Endothelial cell of umbilical vein (primary cell): ENCODE results near the gene C1QB. TPM values are rescaled to one million over a fixed set of nuclear protein-coding genes. Genes with fewer than 3 reads are reported as not detected.

Experiments
- BruUV-seq: library from RNA; stranded (reverse); fragments of 400-500 nt; replicated peaks from 2 replicates; lab custom pipeline; 2021; lab: Mats Ljungman, UMichigan
- CTCF ChIA-PET: fragments of 300-600, 350-600 bp; sonication (Branson Sonifier 250); formaldehyde crosslinking; loops from one replicate; lab custom pipeline; 2021; ENCODE audit warnings: antibody characterized with exemption, inconsistent platforms; lab: Charles Lee
- POLR2A ChIA-PET: fragments of 300-600, 350-600 bp; sonication (Branson Sonifier 250); formaldehyde crosslinking; loops from one replicate; lab custom pipeline; 2021; ENCODE audit warnings: antibody characterized with exemption, inconsistent platforms; lab: Charles Lee
- DNase-seq: peaks from one replicate; pipeline ENCODE4 v3.0.0-alpha.2; 2011; ENCODE audit warnings: low read depth, low spot score
- FAIRE-seq: peaks from 2 replicates; lab custom pipeline; 2011; peaks lifted over from hg19 to GRCh38; lab: Jason Lieb, UNC
- H2AFZ ChIP-seq: 2 replicates; pipeline ENCODE4 v1.6.0; 2012; ENCODE audit warnings: low read depth, low read length, control low read depth, inconsistent platforms
- H3K27ac ChIP-seq: 2 replicates; pipeline ENCODE4 v1.5.1; 2011; ENCODE audit warnings: low read depth, mild to moderate bottlenecking, control low read depth, low read length, moderate library complexity; ENCODE audit not compliant: insufficient read depth
- H3K27me3 ChIP-seq, 2 experiments: 2 replicates each; pipeline versions ENCODE4 v1.6.0 to v1.6.1; 2011; ENCODE audit warnings: low read length in 2 of 2, mixed read lengths in 1 of 2; ENCODE audit not compliant: control insufficient read depth in 2 of 2, insufficient read depth in 2 of 2
- H3K36me3 ChIP-seq, 2 experiments: 2 replicates in 1 of 2; 3 replicates in 1 of 2; pipeline ENCODE4 v1.5.1; 2011; ENCODE audit warnings: low read length in 2 of 2, mild to moderate bottlenecking in 1 of 2, moderate library complexity in 1 of 2; ENCODE audit not compliant: control insufficient read depth in 2 of 2, insufficient read depth in 2 of 2; ENCODE audit errors: extremely low read depth in 1 of 2
- H3K4me1 ChIP-seq: 3 replicates; pipeline ENCODE4 v1.5.1; 2011; ENCODE audit warnings: mild to moderate bottlenecking, low read length; ENCODE audit not compliant: control insufficient read depth, insufficient read depth; ENCODE audit errors: extremely low read depth
- H3K4me2 ChIP-seq: 2 replicates; pipeline ENCODE4 v1.6.1; 2011; ENCODE audit warnings: low read length, control low read depth, mixed read lengths; ENCODE audit not compliant: insufficient read depth
- H3K4me3 ChIP-seq, 3 experiments: fragments of 200-600 bp in 1 of 3; sonication (generic), shearing (Covaris generic) in 1 of 3; replicated peaks in 1 of 3; 2 replicates each; pipeline ENCODE4 v1.5.1; 2011 to 2016; ENCODE audit warnings: control low read depth in 3 of 3, low read length in 3 of 3, mild to moderate bottlenecking in 2 of 3, inconsistent platforms in 1 of 3, low read depth in 1 of 3, moderate library complexity in 1 of 3; ENCODE audit not compliant: insufficient read depth in 1 of 3
- H3K79me2 ChIP-seq: 2 replicates; pipeline ENCODE4 v1.6.0; 2012; ENCODE audit warnings: low read length, inconsistent platforms; ENCODE audit not compliant: control insufficient read depth, insufficient read depth
- H3K9ac ChIP-seq: replicated peaks from 2 replicates; pipeline ENCODE3; 2011; ENCODE audit warnings: low read length, control low read depth; ENCODE audit not compliant: insufficient read depth; ENCODE audit errors: extremely low read depth
- H3K9me1 ChIP-seq: replicated peaks from 3 replicates; pipeline ENCODE4 v1.6.0; 2011; ENCODE audit warnings: mild to moderate bottlenecking, low read length; ENCODE audit not compliant: control insufficient read depth, insufficient read depth; ENCODE audit errors: extremely low read depth
- H3K9me3 ChIP-seq: replicated peaks from 2 replicates; pipeline ENCODE4 v1.5.1; 2012; ENCODE audit warnings: low read length, inconsistent platforms; ENCODE audit not compliant: control insufficient read depth, insufficient read depth
- H4K20me1 ChIP-seq: replicated peaks from 2 replicates; pipeline ENCODE3; 2011; ENCODE audit warnings: mild to moderate bottlenecking, low read length; ENCODE audit not compliant: control insufficient read depth, insufficient read depth; ENCODE audit errors: extremely low read depth
- EZH2 ChIP-seq: IDR thresholded peaks from 2 replicates; pipeline ENCODE4 v1.6.1; 2012; ENCODE audit warnings: borderline replicate concordance, low read depth, mild to moderate bottlenecking, moderate library complexity, low read length, inconsistent platforms; ENCODE audit not compliant: severe bottlenecking
- FOS ChIP-seq: IDR thresholded peaks from 2 replicates; pipeline ENCODE4 v1.6.1; 2011; ENCODE audit warnings: mild to moderate bottlenecking, low read length, moderate library complexity, borderline replicate concordance; ENCODE audit not compliant: insufficient read depth
- GATA2 ChIP-seq: IDR thresholded peaks from 2 replicates; pipeline ENCODE4 v1.7.0; 2011; ENCODE audit warnings: low read depth, mild to moderate bottlenecking, moderate library complexity, mixed read lengths, low read length; ENCODE audit not compliant: insufficient read length, insufficient read depth
- JUN ChIP-seq: IDR thresholded peaks from 2 replicates; pipeline ENCODE4 v1.6.1; 2011; ENCODE audit warnings: borderline replicate concordance, low read depth; ENCODE audit not compliant: insufficient read length, insufficient read depth
- MYC ChIP-seq: IDR thresholded peaks from one replicate; pipeline ENCODE4 v1.6.1; 2011; ENCODE audit warnings: mild to moderate bottlenecking, low read depth, low read length
- POLR2A ChIP-seq: IDR thresholded peaks from 2 replicates; pipeline ENCODE4 v1.6.1; 2012; ENCODE audit warnings: low read depth, mild to moderate bottlenecking, control low read depth, low read length
- POLR2AphosphoS5 ChIP-seq: IDR thresholded peaks from 2 replicates; pipeline ENCODE4 v1.6.1; 2012; ENCODE audit warnings: low read depth, mild to moderate bottlenecking, control low read depth, low read length, moderate library complexity; ENCODE audit not compliant: insufficient read depth
- dilution Hi-C: fragments of 300-500 bp; cut with MboI; formaldehyde crosslinking; loops from one replicate; pipeline ENCODE4 v1.15.0; 2019; ENCODE audit warnings: low sequenced_read_pairs; ENCODE audit not compliant: extremely low pct_ligation_motif_present
- intact Hi-C: fragments of 100-400 bp; cut with micrococcal nuclease; formaldehyde crosslinking; loops from one replicate; pipeline ENCODE4 v1.10.0; 2022
- polyA plus RNA-seq, 4 experiments: library from polyadenylated mRNA; depleted of rRNA in 3 of 4; stranded (reverse) in 3 of 4; unstranded in 1 of 4; fragments of >200 nt; gene quantifications; 2 replicates each; pipeline versions ENCODE4 v1.2.1 to v1.2.3, GENCODE V29; 2011 to 2012; ENCODE audit warnings: missing spikeins in 1 of 4
- total RNA-seq: library from RNA; stranded (reverse); gene quantifications from 2 replicates; pipeline ENCODE4 v1.2.3, GENCODE V29; 2021
- TF ChIP-seq, protein P1 (sequence below), 2 donors: IDR thresholded peaks; 1 replicate in 1 of 2; 2 replicates in 1 of 2; pipeline ENCODE4 v1.5.1; 2011; ENCODE audit warnings: low read length in 2 of 2, mild to moderate bottlenecking in 2 of 2, moderate library complexity in 2 of 2, control low read depth in 1 of 2, inconsistent platforms in 1 of 2, low read depth in 1 of 2; ENCODE audit not compliant: insufficient read depth in 1 of 2; ENCODE audit errors: extremely low read depth in 1 of 2
- TF ChIP-seq, protein P2 (sequence below): IDR thresholded peaks from 2 replicates; pipeline ENCODE4 v1.6.1; 2011; ENCODE audit not compliant: insufficient read depth, insufficient read length

The C1QB gene
- total and polyA plus RNA-seq, 2 donors (not counting 3 experiments of a cell fraction or from before 2014, with no cell fraction given) = not detected

DNA sequence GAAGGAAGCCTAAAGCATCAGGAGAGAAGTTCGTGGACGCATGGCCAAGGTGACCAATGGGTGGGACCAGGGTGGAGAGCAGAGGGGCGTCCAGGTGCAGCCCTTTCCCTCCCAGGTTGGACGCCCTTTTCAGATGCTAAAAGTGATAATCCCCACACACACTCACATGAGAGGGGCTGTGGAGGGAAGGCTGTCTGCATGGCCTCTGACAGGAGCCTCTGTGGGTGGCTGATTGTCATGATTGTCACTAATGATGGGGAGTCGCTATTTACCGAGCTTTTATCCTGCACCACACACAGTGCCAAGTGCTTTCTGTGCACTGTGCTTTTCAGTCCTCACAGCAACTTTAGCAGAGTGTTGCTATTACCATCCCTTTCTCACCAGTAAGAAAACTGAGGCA, 43.7 kb upstream of the C1QB start:
- Histone ChIP-seq H2AFZ (no peak overlapping the region), H3K9ac (no peak overlapping the region), H4K20me1 (no peaks in the 10 kb centered on the region), H3K9me3 (no peaks in the 10 kb centered on the region), H3K27me3 (peaks cover 8 to 10% of the 10 kb centered on the region in 2 experiments), H3K79me2 (no peaks in the 10 kb centered on the region), H3K4me1 (no peaks in the 10 kb centered on the region), H3K4me2 (no peak overlapping the region), H3K9me1 (no peaks in the 10 kb centered on the region), H3K36me3 (no peaks in the 10 kb centered on the region), H3K27ac (no peak overlapping the region), H3K4me3 (no peak overlapping the region)
- TF ChIP-seq, protein P1, sequence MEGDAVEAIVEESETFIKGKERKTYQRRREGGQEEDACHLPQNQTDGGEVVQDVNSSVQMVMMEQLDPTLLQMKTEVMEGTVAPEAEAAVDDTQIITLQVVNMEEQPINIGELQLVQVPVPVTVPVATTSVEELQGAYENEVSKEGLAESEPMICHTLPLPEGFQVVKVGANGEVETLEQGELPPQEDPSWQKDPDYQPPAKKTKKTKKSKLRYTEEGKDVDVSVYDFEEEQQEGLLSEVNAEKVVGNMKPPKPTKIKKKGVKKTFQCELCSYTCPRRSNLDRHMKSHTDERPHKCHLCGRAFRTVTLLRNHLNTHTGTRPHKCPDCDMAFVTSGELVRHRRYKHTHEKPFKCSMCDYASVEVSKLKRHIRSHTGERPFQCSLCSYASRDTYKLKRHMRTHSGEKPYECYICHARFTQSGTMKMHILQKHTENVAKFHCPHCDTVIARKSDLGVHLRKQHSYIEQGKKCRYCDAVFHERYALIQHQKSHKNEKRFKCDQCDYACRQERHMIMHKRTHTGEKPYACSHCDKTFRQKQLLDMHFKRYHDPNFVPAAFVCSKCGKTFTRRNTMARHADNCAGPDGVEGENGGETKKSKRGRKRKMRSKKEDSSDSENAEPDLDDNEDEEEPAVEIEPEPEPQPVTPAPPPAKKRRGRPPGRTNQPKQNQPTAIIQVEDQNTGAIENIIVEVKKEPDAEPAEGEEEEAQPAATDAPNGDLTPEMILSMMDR (IDR thresholded peaks at IDR 0.05; ENCODE audit: extremely low read depth in 1 of 2, insufficient read depth in 1 of 2, low read depth in 1 of 2, low read length in 2 of 2) = no peak
- TF ChIP-seq FOS (no peak), EZH2 (no peak), JUN (no peak), GATA2 (no peak), MYC (no peak), POLR2AphosphoS5 (no peak), POLR2A (no peak)
- TF ChIP-seq, protein P2, sequence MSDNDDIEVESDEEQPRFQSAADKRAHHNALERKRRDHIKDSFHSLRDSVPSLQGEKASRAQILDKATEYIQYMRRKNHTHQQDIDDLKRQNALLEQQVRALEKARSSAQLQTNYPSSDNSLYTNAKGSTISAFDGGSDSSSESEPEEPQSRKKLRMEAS = no peak
- intact Hi-C loops (no loop called here), dilution Hi-C loops (no loop called here)
- DNase-seq (no peak), FAIRE-seq (no peak)
- CTCF ChIA-PET = no interaction called here
- BruUV-seq = no TSS peak
- POLR2A ChIA-PET = no interaction called here
